AG04449 (cell line): ENCODE results near the gene LRRC4C.

Source experiments
- CTCF ChIA-PET: fragments of 350-600 bp; formaldehyde crosslinking; extraction: SDS; loops from one replicate; lab custom pipeline; 2021; ENCODE audit warnings: antibody characterized with exemption; lab: Yijun Ruan, JAX
- POLR2A ChIA-PET: fragments of 400-600, 350-600 bp; formaldehyde crosslinking; extraction: SDS; loops from one replicate; lab custom pipeline; 2020; ENCODE audit warnings: antibody characterized with exemption, inconsistent platforms; lab: Yijun Ruan, JAX
- DNase-seq: peaks from one replicate; pipeline ENCODE4 v3.0.0-alpha.2; 2010; ENCODE audit warnings: low read depth, low spot score
- H3K4me3 ChIP-seq: 2 replicates; pipeline ENCODE4 v1.5.1; 2011; ENCODE audit warnings: low read depth, mild to moderate bottlenecking, control low read depth, low read length
- CTCF ChIP-seq: IDR thresholded peaks from one replicate; pipeline ENCODE4 v1.5.1; 2011; ENCODE audit warnings: mild to moderate bottlenecking, moderate library complexity, low read length, control low read depth, inconsistent platforms; ENCODE audit not compliant: insufficient read depth; ENCODE audit errors: missing control alignments

LRRC4C gene

GRCh38 chr11:40517122-40517521, 942.3 kb downstream of the LRRC4C start:
- H3K4me3 ChIP-seq: no peak overlapping the region
- no peak for TF ChIP-seq CTCF
- ChIA-PET POLR2A (no interaction called here), CTCF (no interaction called here)
- DNase-seq: no peak

- ChIA-PET POLR2A (no interaction called here), CTCF (no interaction called here)
- H3K4me3 ChIP-seq: no peak overlapping the region
- no peak for DNase-seq
- TF ChIP-seq CTCF: no peak
Observed at GRCh38 chr11:40514124-40514523, 945.3 kb downstream of the LRRC4C start.

GRCh38 chr11:40513281-40513680, 946.2 kb downstream of the LRRC4C start:
- ChIA-PET CTCF (no interaction called here), POLR2A (no interaction called here)
- DNase-seq: no peak
- TF ChIP-seq CTCF: no peak
- H3K4me3 ChIP-seq: no peak overlapping the region

- ChIA-PET CTCF (no interaction called here), POLR2A (no interaction called here)
- H3K4me3 ChIP-seq: no peak overlapping the region
- no peak for DNase-seq
- TF ChIP-seq CTCF: no peak
Observed at GRCh38 chr11:40508303-40508702, 951.1 kb downstream of the LRRC4C start.

- DNase-seq: no peak
- ChIA-PET CTCF (no interaction called here), POLR2A (no interaction called here)
- H3K4me3 ChIP-seq: no peak overlapping the region
- TF ChIP-seq CTCF: no peak
Observed at GRCh38 chr11:40506226-40506625, 953.2 kb downstream of the LRRC4C start.

GRCh38 chr11:40491341-40491740, 968.1 kb downstream of the LRRC4C start:
- TF ChIP-seq CTCF: no peak
- POLR2A ChIA-PET: no interaction called here
- CTCF ChIA-PET: no interaction called here
- DNase-seq: no peak
- no peak overlapping the region for H3K4me3 ChIP-seq
